Endothelial cell of umbilical vein (primary cell): Measurements from ENCODE around the gene DND1. TPM values are rescaled to one million over a fixed set of nuclear protein-coding genes. Genes with fewer than 3 reads are reported as not detected.
"Not testable (repeated sequence)": the region's sequence is repeated elsewhere in the genome, so short reads cannot be mapped to it uniquely, and the experiment has no call there.

ENCODE experiments used
- BruUV-seq: library from RNA; stranded (reverse); fragments of 400-500 nt; replicated peaks from 2 replicates; lab custom pipeline; 2021; lab: Mats Ljungman, UMichigan
- CTCF ChIA-PET: fragments of 300-600, 350-600 bp; sonication (Branson Sonifier 250); formaldehyde crosslinking; loops from one replicate; lab custom pipeline; 2021; ENCODE audit warnings: antibody characterized with exemption, inconsistent platforms; lab: Charles Lee
- POLR2A ChIA-PET: fragments of 300-600, 350-600 bp; sonication (Branson Sonifier 250); formaldehyde crosslinking; loops from one replicate; lab custom pipeline; 2021; ENCODE audit warnings: antibody characterized with exemption, inconsistent platforms; lab: Charles Lee
- DNase-seq: peaks from one replicate; pipeline ENCODE4 v3.0.0-alpha.2; 2011; ENCODE audit warnings: low read depth, low spot score
- FAIRE-seq: peaks from 2 replicates; lab custom pipeline; 2011; peaks lifted over from hg19 to GRCh38; lab: Jason Lieb, UNC
- H2AFZ ChIP-seq: 2 replicates; pipeline ENCODE4 v1.6.0; 2012; ENCODE audit warnings: low read depth, low read length, control low read depth, inconsistent platforms
- H3K27ac ChIP-seq: 2 replicates; pipeline ENCODE4 v1.5.1; 2011; ENCODE audit warnings: low read depth, mild to moderate bottlenecking, control low read depth, low read length, moderate library complexity; ENCODE audit not compliant: insufficient read depth
- H3K27me3 ChIP-seq, 2 experiments: 2 replicates each; pipeline versions ENCODE4 v1.6.0 to v1.6.1; 2011; ENCODE audit warnings: low read length in 2 of 2, mixed read lengths in 1 of 2; ENCODE audit not compliant: control insufficient read depth in 2 of 2, insufficient read depth in 2 of 2
- H3K36me3 ChIP-seq, 2 experiments: 2 replicates in 1 of 2; 3 replicates in 1 of 2; pipeline ENCODE4 v1.5.1; 2011; ENCODE audit warnings: low read length in 2 of 2, mild to moderate bottlenecking in 1 of 2, moderate library complexity in 1 of 2; ENCODE audit not compliant: control insufficient read depth in 2 of 2, insufficient read depth in 2 of 2; ENCODE audit errors: extremely low read depth in 1 of 2
- H3K4me1 ChIP-seq: 3 replicates; pipeline ENCODE4 v1.5.1; 2011; ENCODE audit warnings: mild to moderate bottlenecking, low read length; ENCODE audit not compliant: control insufficient read depth, insufficient read depth; ENCODE audit errors: extremely low read depth
- H3K4me2 ChIP-seq: 2 replicates; pipeline ENCODE4 v1.6.1; 2011; ENCODE audit warnings: low read length, control low read depth, mixed read lengths; ENCODE audit not compliant: insufficient read depth
- H3K4me3 ChIP-seq, 3 experiments: fragments of 200-600 bp in 1 of 3; sonication (generic), shearing (Covaris generic) in 1 of 3; replicated peaks in 1 of 3; 2 replicates each; pipeline ENCODE4 v1.5.1; 2011 to 2016; ENCODE audit warnings: control low read depth in 3 of 3, low read length in 3 of 3, mild to moderate bottlenecking in 2 of 3, inconsistent platforms in 1 of 3, low read depth in 1 of 3, moderate library complexity in 1 of 3; ENCODE audit not compliant: insufficient read depth in 1 of 3
- H3K79me2 ChIP-seq: 2 replicates; pipeline ENCODE4 v1.6.0; 2012; ENCODE audit warnings: low read length, inconsistent platforms; ENCODE audit not compliant: control insufficient read depth, insufficient read depth
- H3K9ac ChIP-seq: replicated peaks from 2 replicates; pipeline ENCODE3; 2011; ENCODE audit warnings: low read length, control low read depth; ENCODE audit not compliant: insufficient read depth; ENCODE audit errors: extremely low read depth
- H3K9me1 ChIP-seq: replicated peaks from 3 replicates; pipeline ENCODE4 v1.6.0; 2011; ENCODE audit warnings: mild to moderate bottlenecking, low read length; ENCODE audit not compliant: control insufficient read depth, insufficient read depth; ENCODE audit errors: extremely low read depth
- H3K9me3 ChIP-seq: replicated peaks from 2 replicates; pipeline ENCODE4 v1.5.1; 2012; ENCODE audit warnings: low read length, inconsistent platforms; ENCODE audit not compliant: control insufficient read depth, insufficient read depth
- H4K20me1 ChIP-seq: replicated peaks from 2 replicates; pipeline ENCODE3; 2011; ENCODE audit warnings: mild to moderate bottlenecking, low read length; ENCODE audit not compliant: control insufficient read depth, insufficient read depth; ENCODE audit errors: extremely low read depth
- MAX ChIP-seq: IDR thresholded peaks from 2 replicates; pipeline ENCODE4 v1.6.1; 2011; ENCODE audit not compliant: insufficient read depth, insufficient read length
- dilution Hi-C: fragments of 300-500 bp; cut with MboI; formaldehyde crosslinking; loops from one replicate; pipeline ENCODE4 v1.15.0; 2019; ENCODE audit warnings: low sequenced_read_pairs; ENCODE audit not compliant: extremely low pct_ligation_motif_present
- intact Hi-C: fragments of 100-400 bp; cut with micrococcal nuclease; formaldehyde crosslinking; loops from one replicate; pipeline ENCODE4 v1.10.0; 2022
- polyA plus RNA-seq, 4 experiments: library from polyadenylated mRNA; depleted of rRNA in 3 of 4; stranded (reverse) in 3 of 4; unstranded in 1 of 4; fragments of >200 nt; gene quantifications; 2 replicates each; pipeline versions ENCODE4 v1.2.1 to v1.2.3, GENCODE V29; 2011 to 2012; ENCODE audit warnings: missing spikeins in 1 of 4
- total RNA-seq: library from RNA; stranded (reverse); gene quantifications from 2 replicates; pipeline ENCODE4 v1.2.3, GENCODE V29; 2021

The DND1 gene
- total and polyA plus RNA-seq, 2 donors (not counting 3 experiments of a cell fraction or from before 2014, with no cell fraction given), result 1.1 to 1.2 TPM

DNA sequence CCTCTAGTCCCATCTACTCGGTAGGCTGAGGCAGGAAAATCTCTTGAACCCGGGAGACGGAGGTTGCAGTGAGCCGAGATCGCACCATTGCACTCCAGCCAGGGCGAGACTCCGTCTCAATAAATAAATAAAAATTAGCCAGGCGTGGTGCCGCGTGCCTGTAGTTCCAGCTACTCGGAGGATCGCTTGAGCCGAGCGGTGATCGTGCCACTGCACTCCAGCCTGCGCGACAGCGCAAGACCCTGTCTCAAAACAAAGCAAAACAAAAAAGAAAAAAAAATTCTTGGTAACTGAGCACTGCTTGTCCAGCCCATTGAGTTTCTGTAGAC, 9.4 kb downstream of the DND1 start:
- POLR2A ChIA-PET, result interaction anchor here (0.8 to 1.8 kb wide), 2 partner anchors 11 to 16 kb away, joined by 3 to 5 read pairs; partner anchors contain the start of genes IK and NDUFA2
- DNase-seq (no peak), FAIRE-seq (no peak)
- Histone ChIP-seq H3K27ac (peak overlapping the region; percentile 73), H3K79me2 (peaks cover 23% of the 10 kb centered on the region), H3K4me2 (peak overlapping the region; percentile 86), H2AFZ (no peak overlapping the region), H4K20me1 (no peaks in the 10 kb centered on the region), H3K9me3 (no peaks in the 10 kb centered on the region), H3K4me3 (peak overlapping the region in 2 of 3 experiments; percentile 73 to 93), H3K36me3 (peaks cover 16 to 33% of the 10 kb centered on the region in 2 experiments), H3K9ac (no peak overlapping the region), H3K9me1 (no peaks in the 10 kb centered on the region), H3K4me1 (peaks cover 3% of the 10 kb centered on the region), H3K27me3 (no peaks in the 10 kb centered on the region)
- no TSS peak for BruUV-seq
- CTCF ChIA-PET, result interaction anchor here (0.6 to 2.2 kb wide), 7 partner anchors 27 to 291 kb away, joined by 3 to 6 read pairs (median 3); partner anchors contain the start of genes EIF4EBP3, HARS1 and HARS2
- TF ChIP-seq MAX, result no peak
- intact Hi-C loops, result loop anchor here (1.0 to 2.0 kb wide), 5 partner anchors 17 to 263 kb away; partner anchors contain the start of genes ANKHD1, HARS1, HARS2 and IK
- dilution Hi-C loops, result no loop called here

DNA sequence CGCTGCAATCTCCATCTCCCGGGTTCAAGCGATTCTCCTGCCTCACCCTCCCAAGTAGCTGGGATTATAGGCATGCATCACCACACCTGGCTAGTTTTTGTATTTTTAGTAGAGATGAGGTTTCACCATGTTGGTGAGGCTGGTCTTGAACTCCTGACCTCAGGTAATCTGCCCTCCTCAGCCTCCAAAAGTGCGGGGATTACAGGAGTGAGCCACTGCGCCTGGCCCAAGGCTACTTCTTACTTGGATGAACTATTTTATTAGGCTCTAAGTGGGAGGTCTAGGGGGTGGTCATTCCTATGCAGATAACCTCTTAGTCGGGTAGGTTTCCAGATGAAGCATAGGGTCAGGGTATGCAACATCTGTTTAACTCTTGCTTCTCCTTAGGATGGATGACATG, 13.0 kb downstream of the DND1 start:
- H2AFZ ChIP-seq, DNase-seq, H3K4me3 ChIP-seq, dilution Hi-C loops, POLR2A ChIA-PET, H3K9me1 ChIP-seq, intact Hi-C loops, H3K9ac ChIP-seq, H3K79me2 ChIP-seq, FAIRE-seq, H4K20me1 ChIP-seq, H3K27me3 ChIP-seq, BruUV-seq, H3K9me3 ChIP-seq, H3K4me1 ChIP-seq, H3K4me2 ChIP-seq, H3K27ac ChIP-seq: not testable (repeated sequence)
- peaks cover 29 to 41% of the 10 kb centered on the region in 2 experiments for H3K36me3 ChIP-seq
- CTCF ChIA-PET, result interaction anchor here (0.7 to 1.4 kb wide), 3 partner anchors 287 to 669 kb away, joined by 3 read pairs; no protein-coding TSS in a partner anchor
